Colonic mucosa (tissue), 4 donors: ENCODE results near the gene SDK2. TPM values are rescaled to one million over a fixed set of nuclear protein-coding genes. Genes with fewer than 3 reads are reported as not detected.
A peak's percentile ranks its signal among the peaks of the same experiment; 100 is the strongest.

Experiments
- DNase-seq: peaks from one replicate; pipeline ENCODE4 v3.0.0-alpha.2; 2020
- H3K27ac ChIP-seq: fragments of 200-600 bp; one replicate; pipeline ENCODE4 v1.8.0; 2021
- H3K27me3 ChIP-seq: fragments of 200-600 bp; one replicate; pipeline ENCODE4 v1.8.0; 2021
- H3K36me3 ChIP-seq: fragments of 200-600 bp; one replicate; pipeline ENCODE4 v1.8.0; 2021
- H3K4me1 ChIP-seq: fragments of 200-600 bp; one replicate; pipeline ENCODE4 v1.8.0; 2021; ENCODE audit warnings: mild to moderate bottlenecking
- H3K4me3 ChIP-seq: fragments of 200-600 bp; one replicate; pipeline ENCODE4 v1.8.0; 2021
- H3K9ac ChIP-seq, 2 donors: one replicate each; pipeline ENCODE4 v1.7.0; 2013; ENCODE audit warnings: control low read depth in 2 of 2, low read depth in 2 of 2, low read length in 2 of 2
- H3K9me3 ChIP-seq: fragments of 200-600 bp; one replicate; pipeline ENCODE4 v1.8.0; 2021
- intact Hi-C: fragments of 100-400 bp; cut with DNase I; formaldehyde crosslinking; loops from one replicate; pipeline ENCODE4 v1.14.1; 2022
- total RNA-seq, 2 donors: library from RNA; stranded (reverse); fragmentation: NEBNext Ultra II Directional in 1 of 2; extraction: Animal tissue kit (Norgen Biotek cat#: 25700) in 1 of 2; gene quantifications; one replicate each; pipeline ENCODE4 v1.2.1, GENCODE V29; 2021
- TF ChIP-seq, protein P1 (sequence below): fragments of 200-600 bp; IDR thresholded peaks from one replicate; pipeline ENCODE4 v1.8.0; 2022; ENCODE audit warnings: antibody characterized with exemption, mild to moderate bottlenecking
- donor health status: healthy.
- donor health status: DM: no; HTN: no; CAD: no.
- donor health status: DM: no; HTN: no; CAD: no.

Gene SDK2
- total RNA-seq, 2 donors from 2014 or later = 0.94 to 1.2 TPM

GRCh38 chr17:73647301-73647695 is 3.1 kb upstream of the SDK2 start:
- no peak for DNase-seq
- H3K27me3 ChIP-seq = peaks cover 28% of the 10 kb centered on the region
- TF ChIP-seq, protein P1, sequence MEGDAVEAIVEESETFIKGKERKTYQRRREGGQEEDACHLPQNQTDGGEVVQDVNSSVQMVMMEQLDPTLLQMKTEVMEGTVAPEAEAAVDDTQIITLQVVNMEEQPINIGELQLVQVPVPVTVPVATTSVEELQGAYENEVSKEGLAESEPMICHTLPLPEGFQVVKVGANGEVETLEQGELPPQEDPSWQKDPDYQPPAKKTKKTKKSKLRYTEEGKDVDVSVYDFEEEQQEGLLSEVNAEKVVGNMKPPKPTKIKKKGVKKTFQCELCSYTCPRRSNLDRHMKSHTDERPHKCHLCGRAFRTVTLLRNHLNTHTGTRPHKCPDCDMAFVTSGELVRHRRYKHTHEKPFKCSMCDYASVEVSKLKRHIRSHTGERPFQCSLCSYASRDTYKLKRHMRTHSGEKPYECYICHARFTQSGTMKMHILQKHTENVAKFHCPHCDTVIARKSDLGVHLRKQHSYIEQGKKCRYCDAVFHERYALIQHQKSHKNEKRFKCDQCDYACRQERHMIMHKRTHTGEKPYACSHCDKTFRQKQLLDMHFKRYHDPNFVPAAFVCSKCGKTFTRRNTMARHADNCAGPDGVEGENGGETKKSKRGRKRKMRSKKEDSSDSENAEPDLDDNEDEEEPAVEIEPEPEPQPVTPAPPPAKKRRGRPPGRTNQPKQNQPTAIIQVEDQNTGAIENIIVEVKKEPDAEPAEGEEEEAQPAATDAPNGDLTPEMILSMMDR = no peak
- H3K9me3 ChIP-seq = no peaks in the 10 kb centered on the region
- intact Hi-C loops = loop anchor here (5.0 kb wide), 1 partner anchor 65 kb away; no protein-coding TSS in a partner anchor
- H3K9ac ChIP-seq = no peak overlapping the region
- no peaks in the 10 kb centered on the region for H3K36me3 ChIP-seq
- peaks cover 14% of the 10 kb centered on the region for H3K4me1 ChIP-seq
- no peak overlapping the region for H3K27ac ChIP-seq
- H3K4me3 ChIP-seq = no peak overlapping the region

- no peak overlapping the region for H3K4me3 ChIP-seq
- intact Hi-C loops = loop anchor here (5.0 kb wide), 1 partner anchor 66 kb away; no protein-coding TSS in a partner anchor
- TF ChIP-seq, protein P1 = no peak
- no peak overlapping the region for H3K27ac ChIP-seq
- H3K4me1 ChIP-seq = peaks cover 14% of the 10 kb centered on the region
- no peaks in the 10 kb centered on the region for H3K36me3 ChIP-seq
- peaks cover 31% of the 10 kb centered on the region for H3K27me3 ChIP-seq
- no peak overlapping the region for H3K9ac ChIP-seq
- no peaks in the 10 kb centered on the region for H3K9me3 ChIP-seq
- DNase-seq = no peak
These were observed 2.4 kb upstream of the SDK2 start for GRCh38 chr17:73646409-73647300.

DNA sequence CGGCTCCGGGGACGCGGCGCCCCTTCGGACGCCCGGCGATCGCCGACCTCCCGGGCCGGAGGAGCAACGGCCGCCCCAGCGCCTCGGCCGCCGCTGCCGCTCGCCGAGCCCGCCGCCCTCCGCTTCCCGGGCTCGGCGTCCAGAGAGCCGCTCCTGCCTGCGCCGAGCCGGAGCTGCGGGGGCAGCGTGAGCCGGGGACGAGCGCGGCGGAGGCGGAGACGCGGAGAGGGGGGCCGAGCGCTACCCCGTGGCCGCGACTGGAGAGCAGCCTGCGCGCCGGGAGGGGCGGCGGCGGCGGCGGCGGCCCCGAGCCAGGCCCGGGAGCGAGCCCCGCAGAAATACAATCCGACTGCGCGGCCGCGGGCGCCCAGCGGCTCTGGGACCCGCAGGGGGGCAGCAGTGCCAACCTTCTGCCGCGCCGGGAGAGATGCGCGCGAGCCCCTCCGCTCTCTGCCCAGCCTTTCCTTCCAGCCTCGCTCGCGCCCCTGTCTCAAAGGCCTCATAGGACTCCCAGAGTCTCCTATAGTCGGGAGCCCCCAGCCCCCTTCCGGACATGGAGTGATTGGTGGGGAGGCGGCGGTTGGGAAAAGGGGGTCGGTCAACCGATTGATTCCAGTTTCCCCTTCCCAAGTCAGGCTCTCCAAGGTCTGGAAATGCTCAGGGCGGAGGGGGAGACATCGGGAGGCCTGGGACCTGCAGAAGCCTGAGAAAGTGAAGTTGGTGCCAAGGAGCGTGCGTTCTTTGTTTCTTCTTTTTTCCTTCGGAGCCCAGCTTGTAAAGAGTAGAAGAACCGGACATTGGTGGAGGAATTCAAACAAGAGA is 1.0 kb upstream of the SDK2 start:
- no peaks in the 10 kb centered on the region for H3K9me3 ChIP-seq
- no peaks in the 10 kb centered on the region for H3K36me3 ChIP-seq
- H3K27ac ChIP-seq = no peak overlapping the region
- H3K27me3 ChIP-seq = peaks cover 31% of the 10 kb centered on the region
- TF ChIP-seq, protein P1 = no peak
- intact Hi-C loops = loop anchor here (5.0 kb wide), 1 partner anchor 67 kb away; no protein-coding TSS in a partner anchor
- H3K4me3 ChIP-seq = peak overlapping the region; percentile 18
- H3K9ac ChIP-seq = peak overlapping the region in 1 of 2 donors; percentile 50
- peaks cover 14% of the 10 kb centered on the region for H3K4me1 ChIP-seq
- no peak for DNase-seq

DNA sequence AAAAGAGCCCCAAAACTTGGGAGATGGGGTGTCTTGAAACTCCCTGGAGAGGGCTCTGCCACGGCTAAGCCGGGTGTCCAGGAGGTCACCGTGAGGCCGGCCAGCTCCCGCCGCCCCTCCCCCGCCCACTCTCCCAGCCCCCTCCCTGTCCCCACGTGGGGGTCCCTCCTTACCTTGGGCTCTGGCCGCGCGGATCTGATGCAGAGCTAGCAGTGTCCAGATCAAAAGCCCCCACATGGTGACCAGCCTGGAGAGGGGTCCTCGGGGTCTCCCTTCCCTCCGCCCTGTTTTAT is 447 bp downstream of the SDK2 start:
- Histone ChIP-seq H3K27ac (no peak overlapping the region), H3K9ac (no peak overlapping the region), H3K27me3 (peaks cover 31% of the 10 kb centered on the region), H3K4me1 (peaks cover 14% of the 10 kb centered on the region), H3K36me3 (no peaks in the 10 kb centered on the region), H3K9me3 (no peaks in the 10 kb centered on the region), H3K4me3 (peak overlapping the region; percentile 45)
- TF ChIP-seq, protein P1 = no peak
- no peak for DNase-seq
- intact Hi-C loops = no loop called here

DNA sequence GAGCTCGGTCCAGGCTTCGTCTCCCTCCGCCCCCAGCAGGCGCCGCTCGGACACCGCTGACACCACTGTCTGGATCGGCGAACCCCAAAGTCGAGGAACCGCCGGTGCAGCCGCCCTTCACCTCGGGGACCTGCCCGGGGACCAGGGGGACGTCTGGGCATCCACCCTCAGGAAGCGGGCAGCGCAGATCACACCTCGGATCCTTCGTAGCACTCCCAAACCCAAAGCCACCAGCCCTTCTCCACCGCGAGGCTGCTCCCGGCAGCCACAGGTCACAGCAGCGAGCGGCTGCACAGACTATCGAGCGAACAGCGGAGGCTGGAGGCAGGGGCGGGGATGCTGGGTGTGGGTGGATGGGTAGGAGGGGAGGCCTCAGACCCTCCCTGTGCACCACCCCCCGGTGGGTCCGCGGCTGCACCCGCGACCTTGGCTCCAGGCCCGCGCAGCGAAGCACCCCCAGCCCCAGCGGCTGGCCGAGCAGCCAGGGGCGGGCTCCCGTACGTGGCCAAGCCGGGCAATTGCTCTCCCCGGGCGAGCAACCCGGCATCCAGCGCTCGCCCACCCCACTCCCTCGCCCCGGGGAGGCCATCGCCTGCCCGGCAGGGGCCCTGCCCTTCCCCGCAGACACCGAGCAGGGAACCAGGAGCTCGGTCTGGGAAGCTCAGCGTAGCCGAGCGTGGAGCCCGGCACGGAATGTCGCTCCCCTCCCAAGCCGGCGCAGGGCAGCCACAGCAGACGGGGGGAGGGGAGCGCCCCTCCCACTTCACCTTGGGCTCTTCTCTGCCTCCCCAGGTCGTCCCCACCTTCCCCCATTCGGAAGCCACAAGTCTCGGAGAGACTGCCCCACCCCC is 1.0 kb downstream of the SDK2 start:
- Histone ChIP-seq H3K4me1 (peaks cover 14% of the 10 kb centered on the region), H3K27me3 (peaks cover 31% of the 10 kb centered on the region), H3K27ac (no peak overlapping the region), H3K9me3 (no peaks in the 10 kb centered on the region), H3K36me3 (no peaks in the 10 kb centered on the region), H3K9ac (peak overlapping the region in 1 of 2 donors; percentile 39), H3K4me3 (peak overlapping the region; percentile 45)
- intact Hi-C loops = no loop called here
- TF ChIP-seq, protein P1 = no peak
- DNase-seq = peak; percentile 47
